Neural cell (in vitro differentiated cells): ENCODE measurements around the gene UBR2.

Experiments used
- EP300 ChIP-seq: fragments of 450-650 bp; conservative IDR thresholded peaks from 2 replicates; pipeline ENCODE4 v1.6.1; 2014; ENCODE audit warnings: antibody characterized with exemption, mild to moderate bottlenecking, moderate library complexity; ENCODE audit not compliant: poor library complexity, severe bottlenecking
- REST ChIP-seq: IDR thresholded peaks from 2 replicates; pipeline ENCODE4 v1.6.1; 2012; ENCODE audit warnings: borderline replicate concordance
- TF ChIP-seq, protein P1 (sequence below): fragments of 450-650 bp; IDR thresholded peaks from 2 replicates; pipeline ENCODE4 v1.5.1; 2014; ENCODE audit warnings: antibody characterized with exemption, mild to moderate bottlenecking, moderate library complexity; ENCODE audit not compliant: poor library complexity, severe bottlenecking

- TF ChIP-seq EP300 (no peak), REST (no peak)
- TF ChIP-seq, protein P1, sequence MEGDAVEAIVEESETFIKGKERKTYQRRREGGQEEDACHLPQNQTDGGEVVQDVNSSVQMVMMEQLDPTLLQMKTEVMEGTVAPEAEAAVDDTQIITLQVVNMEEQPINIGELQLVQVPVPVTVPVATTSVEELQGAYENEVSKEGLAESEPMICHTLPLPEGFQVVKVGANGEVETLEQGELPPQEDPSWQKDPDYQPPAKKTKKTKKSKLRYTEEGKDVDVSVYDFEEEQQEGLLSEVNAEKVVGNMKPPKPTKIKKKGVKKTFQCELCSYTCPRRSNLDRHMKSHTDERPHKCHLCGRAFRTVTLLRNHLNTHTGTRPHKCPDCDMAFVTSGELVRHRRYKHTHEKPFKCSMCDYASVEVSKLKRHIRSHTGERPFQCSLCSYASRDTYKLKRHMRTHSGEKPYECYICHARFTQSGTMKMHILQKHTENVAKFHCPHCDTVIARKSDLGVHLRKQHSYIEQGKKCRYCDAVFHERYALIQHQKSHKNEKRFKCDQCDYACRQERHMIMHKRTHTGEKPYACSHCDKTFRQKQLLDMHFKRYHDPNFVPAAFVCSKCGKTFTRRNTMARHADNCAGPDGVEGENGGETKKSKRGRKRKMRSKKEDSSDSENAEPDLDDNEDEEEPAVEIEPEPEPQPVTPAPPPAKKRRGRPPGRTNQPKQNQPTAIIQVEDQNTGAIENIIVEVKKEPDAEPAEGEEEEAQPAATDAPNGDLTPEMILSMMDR: no peak
Observed at GRCh38 chr6:42720739-42721138, 156.9 kb downstream of the UBR2 start.
